ENCODE measurements around the gene PTPN7. TPM values are rescaled to one million over a fixed set of nuclear protein-coding genes. Genes with fewer than 3 reads are reported as not detected.

Gene PTPN7
- total and polyA plus RNA-seq, 2 of the 13 experiments (the other 11 are each of a cell fraction or from before 2014, with no cell fraction given): not detected

DNA sequence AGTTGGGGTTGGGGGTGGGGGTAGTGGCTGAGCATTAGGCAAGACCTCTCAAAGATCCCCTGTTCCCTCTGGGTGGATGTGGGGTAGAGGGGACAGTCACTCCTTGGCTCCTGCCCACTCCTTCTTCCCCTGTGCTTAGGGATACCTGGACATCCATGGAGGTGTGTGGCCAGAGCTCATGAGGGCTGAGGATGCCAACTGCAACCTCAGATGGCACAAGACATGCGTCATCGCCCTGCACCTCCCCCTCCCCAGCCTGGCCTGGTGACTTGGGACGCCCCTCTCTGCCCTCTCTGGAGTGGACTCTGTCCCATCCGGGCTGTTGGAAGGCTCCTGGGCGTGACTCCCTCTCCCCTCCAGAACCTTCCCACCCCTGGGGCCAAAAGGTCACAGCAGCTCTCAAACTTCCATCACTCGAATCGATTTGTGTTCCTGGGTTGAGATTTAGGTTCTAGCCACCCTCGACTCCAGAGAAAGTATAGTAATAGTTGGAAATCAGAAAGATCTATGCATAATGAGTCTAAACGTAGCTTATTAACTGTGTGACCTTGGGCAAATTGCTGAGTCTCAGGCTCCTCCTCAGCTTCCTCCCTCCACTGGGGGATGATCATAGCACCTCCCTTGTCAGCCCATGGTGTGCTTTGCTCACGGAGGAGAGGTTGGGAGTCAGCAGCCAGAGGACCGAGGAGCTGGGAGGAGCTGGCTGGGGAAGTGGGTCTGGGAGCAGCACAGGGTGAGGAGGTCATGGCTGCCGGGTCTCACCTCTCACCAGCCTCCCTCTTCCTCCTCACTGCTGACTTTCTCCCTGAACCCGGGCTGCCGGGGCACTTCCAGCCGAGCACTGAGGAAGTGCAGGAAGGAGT, 2.2 kb upstream of the PTPN7 start (continued):
- TF ChIP-seq, protein P1, sequence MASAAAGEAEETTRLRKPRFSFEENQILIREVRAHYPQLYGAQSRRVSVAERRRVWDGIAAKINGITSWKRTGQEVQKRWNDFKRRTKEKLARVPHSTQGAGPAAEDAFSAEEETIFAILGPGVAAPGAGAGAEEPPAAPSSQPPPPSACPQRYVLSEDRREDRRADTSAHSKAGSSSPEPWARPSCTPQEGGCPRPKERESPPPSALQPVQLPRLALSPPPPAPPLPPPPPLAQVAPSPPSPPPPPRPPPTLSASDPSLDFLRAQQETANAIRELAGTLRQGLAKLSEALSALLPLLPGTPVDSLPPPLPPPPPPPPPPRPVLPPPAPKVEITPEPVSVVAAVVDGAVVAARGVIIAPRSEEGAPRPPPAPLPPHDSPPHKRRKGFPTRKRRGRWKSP (CRISPR knock-in tag; IDR thresholded peaks at IDR 0.05): no peak
- TF ChIP-seq, protein P2, sequence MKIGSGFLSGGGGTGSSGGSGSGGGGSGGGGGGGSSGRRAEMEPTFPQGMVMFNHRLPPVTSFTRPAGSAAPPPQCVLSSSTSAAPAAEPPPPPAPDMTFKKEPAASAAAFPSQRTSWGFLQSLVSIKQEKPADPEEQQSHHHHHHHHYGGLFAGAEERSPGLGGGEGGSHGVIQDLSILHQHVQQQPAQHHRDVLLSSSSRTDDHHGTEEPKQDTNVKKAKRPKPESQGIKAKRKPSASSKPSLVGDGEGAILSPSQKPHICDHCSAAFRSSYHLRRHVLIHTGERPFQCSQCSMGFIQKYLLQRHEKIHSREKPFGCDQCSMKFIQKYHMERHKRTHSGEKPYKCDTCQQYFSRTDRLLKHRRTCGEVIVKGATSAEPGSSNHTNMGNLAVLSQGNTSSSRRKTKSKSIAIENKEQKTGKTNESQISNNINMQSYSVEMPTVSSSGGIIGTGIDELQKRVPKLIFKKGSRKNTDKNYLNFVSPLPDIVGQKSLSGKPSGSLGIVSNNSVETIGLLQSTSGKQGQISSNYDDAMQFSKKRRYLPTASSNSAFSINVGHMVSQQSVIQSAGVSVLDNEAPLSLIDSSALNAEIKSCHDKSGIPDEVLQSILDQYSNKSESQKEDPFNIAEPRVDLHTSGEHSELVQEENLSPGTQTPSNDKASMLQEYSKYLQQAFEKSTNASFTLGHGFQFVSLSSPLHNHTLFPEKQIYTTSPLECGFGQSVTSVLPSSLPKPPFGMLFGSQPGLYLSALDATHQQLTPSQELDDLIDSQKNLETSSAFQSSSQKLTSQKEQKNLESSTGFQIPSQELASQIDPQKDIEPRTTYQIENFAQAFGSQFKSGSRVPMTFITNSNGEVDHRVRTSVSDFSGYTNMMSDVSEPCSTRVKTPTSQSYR (CRISPR knock-in tag; IDR thresholded peaks at IDR 0.05; ENCODE audit: borderline replicate concordance): peak; percentile 43; the same call in 1 of the 2 replicates
- TF ChIP-seq ZNF34 (CRISPR knock-in tag; IDR thresholded peaks at IDR 0.05; ENCODE audit: borderline replicate concordance): no peak
- no peak for TF ChIP-seq ATM (IDR thresholded peaks at IDR 0.05; ENCODE audit: borderline replicate concordance)
- TF ChIP-seq SCMH1 (CRISPR knock-in tag; IDR thresholded peaks at IDR 0.05; ENCODE audit: borderline replicate concordance): no peak
- TF ChIP-seq, protein P3, sequence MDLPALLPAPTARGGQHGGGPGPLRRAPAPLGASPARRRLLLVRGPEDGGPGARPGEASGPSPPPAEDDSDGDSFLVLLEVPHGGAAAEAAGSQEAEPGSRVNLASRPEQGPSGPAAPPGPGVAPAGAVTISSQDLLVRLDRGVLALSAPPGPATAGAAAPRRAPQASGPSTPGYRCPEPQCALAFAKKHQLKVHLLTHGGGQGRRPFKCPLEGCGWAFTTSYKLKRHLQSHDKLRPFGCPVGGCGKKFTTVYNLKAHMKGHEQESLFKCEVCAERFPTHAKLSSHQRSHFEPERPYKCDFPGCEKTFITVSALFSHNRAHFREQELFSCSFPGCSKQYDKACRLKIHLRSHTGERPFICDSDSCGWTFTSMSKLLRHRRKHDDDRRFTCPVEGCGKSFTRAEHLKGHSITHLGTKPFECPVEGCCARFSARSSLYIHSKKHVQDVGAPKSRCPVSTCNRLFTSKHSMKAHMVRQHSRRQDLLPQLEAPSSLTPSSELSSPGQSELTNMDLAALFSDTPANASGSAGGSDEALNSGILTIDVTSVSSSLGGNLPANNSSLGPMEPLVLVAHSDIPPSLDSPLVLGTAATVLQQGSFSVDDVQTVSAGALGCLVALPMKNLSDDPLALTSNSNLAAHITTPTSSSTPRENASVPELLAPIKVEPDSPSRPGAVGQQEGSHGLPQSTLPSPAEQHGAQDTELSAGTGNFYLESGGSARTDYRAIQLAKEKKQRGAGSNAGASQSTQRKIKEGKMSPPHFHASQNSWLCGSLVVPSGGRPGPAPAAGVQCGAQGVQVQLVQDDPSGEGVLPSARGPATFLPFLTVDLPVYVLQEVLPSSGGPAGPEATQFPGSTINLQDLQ (CRISPR knock-in tag; IDR thresholded peaks at IDR 0.05): no peak
- TF ChIP-seq, protein P4, sequence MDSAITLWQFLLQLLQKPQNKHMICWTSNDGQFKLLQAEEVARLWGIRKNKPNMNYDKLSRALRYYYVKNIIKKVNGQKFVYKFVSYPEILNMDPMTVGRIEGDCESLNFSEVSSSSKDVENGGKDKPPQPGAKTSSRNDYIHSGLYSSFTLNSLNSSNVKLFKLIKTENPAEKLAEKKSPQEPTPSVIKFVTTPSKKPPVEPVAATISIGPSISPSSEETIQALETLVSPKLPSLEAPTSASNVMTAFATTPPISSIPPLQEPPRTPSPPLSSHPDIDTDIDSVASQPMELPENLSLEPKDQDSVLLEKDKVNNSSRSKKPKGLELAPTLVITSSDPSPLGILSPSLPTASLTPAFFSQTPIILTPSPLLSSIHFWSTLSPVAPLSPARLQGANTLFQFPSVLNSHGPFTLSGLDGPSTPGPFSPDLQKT (CRISPR knock-in tag; IDR thresholded peaks at IDR 0.05; ENCODE audit: borderline replicate concordance): no peak
- TF ChIP-seq ZNF124 (CRISPR knock-in tag; IDR thresholded peaks at IDR 0.05): no peak
- no peak for TF ChIP-seq ZBTB7B (CRISPR knock-in tag; IDR thresholded peaks at IDR 0.05)
- TF ChIP-seq ETV5 (CRISPR knock-in tag; IDR thresholded peaks at IDR 0.05; ENCODE audit: borderline replicate concordance): no peak
- no peak for TF ChIP-seq SYNCRIP (IDR thresholded peaks at IDR 0.05; ENCODE audit: insufficient read depth, low read depth, low read length)
- no peak for TF ChIP-seq NONO (IDR thresholded peaks at IDR 0.05)
- no peak for TF ChIP-seq NONO (CRISPR knock-in tag; conservative IDR thresholded peaks at IDR 0.05)
- TF ChIP-seq, protein P5, sequence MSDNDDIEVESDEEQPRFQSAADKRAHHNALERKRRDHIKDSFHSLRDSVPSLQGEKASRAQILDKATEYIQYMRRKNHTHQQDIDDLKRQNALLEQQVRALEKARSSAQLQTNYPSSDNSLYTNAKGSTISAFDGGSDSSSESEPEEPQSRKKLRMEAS (IDR thresholded peaks at IDR 0.05): no peak
